GM19395 (cell line): Measurements from ENCODE around the gene NAV2.

Source experiments
- ATAC-seq: cut with Tn5 transposase; IDR thresholded peaks from one replicate; pipeline ENCODE4 v1.9.1; 2021; ENCODE audit warnings: mild to moderate bottlenecking, moderate library complexity; ENCODE audit not compliant: unreplicated experiment

NAV2 gene

GRCh38 chr11:19774329-19774728 is 61.7 kb downstream of the NAV2 start:
- ATAC-seq, result no peak

DNA sequence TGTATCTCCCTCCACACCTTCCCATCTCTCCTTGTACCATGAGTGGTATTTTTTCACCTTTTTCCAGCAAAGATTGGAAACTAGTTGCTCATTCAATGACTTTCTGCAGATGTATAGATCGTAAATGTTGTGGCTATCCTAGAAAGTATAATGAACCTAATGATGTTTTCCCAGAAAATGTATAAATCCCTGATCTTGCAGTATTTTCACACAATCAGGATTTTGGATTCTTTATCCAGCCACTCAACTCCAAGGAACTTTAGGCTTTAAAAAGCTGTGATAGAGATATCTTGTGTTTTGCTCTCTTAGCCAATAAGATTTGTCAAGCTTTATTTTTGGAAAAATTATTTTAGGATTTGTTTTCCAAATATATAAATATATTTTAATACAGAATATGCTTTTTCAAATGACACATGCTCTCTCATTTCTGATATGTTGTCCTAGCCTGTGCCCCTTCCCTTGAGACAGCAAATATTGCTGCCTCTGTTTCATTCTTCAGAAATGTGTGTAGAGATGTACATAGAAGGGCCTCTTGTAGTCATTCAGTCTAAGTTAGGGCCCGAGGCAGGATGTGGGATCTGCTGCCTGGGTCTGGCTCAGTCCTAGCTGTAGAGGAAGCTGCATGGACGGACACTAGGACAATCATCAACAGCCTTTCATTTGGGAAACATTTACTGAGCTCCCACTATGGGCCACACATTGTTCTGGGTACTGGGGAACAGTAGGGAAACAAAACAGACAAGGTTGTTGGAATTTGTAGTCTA is 62.4 kb downstream of the NAV2 start:
- no peak for ATAC-seq

- ATAC-seq, result no peak
Observed at GRCh38 chr11:19775622-19776021, 63.0 kb downstream of the NAV2 start.

- ATAC-seq, result peak; percentile 27
Observed at GRCh38 chr11:19777039-19777376, 64.4 kb downstream of the NAV2 start.

- peak; percentile 82 for ATAC-seq
Observed at GRCh38 chr11:19777377-19778102, 64.9 kb downstream of the NAV2 start.

- ATAC-seq, result no peak
Observed at GRCh38 chr11:19779740-19780139, 67.1 kb downstream of the NAV2 start.

DNA sequence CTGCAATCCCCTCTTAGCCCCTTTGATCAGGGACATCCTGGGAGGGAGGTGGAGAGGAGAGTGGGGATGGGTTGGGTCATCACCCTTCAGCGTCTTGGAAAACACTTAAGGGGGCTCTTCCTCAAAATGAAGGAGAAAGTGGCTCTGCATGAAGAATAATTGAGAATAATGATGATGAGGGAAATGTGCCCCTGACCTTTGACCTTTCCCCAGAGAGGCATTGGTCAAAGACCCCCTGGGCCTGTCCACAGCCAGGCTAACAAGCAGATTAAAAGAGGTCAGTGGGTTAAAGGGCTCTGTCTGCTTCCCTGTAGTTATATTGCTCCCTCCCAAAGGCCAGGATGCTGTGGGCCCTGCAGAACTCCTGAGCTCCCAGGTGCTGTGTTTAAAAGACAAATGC is 68.7 kb downstream of the NAV2 start:
- no peak for ATAC-seq

DNA sequence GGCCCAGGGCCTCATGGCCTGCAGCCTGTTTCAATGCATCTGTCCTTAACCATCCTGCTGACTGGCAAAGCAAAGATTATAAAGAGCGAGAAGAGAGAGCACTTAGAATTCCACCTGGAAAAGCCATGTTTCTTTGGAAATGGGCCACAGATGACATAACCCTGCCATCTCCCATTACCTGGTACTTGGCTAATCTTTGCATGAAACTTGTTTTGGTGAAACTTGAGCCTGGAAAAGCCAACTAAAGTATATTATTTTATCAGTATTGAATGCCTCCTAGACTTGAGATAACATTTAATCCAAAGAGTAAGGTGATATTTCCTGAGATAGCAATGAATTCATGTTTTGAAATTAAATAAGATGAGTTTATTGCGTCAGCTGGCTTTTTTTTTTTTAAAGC is 72.6 kb downstream of the NAV2 start:
- ATAC-seq, result no peak

DNA sequence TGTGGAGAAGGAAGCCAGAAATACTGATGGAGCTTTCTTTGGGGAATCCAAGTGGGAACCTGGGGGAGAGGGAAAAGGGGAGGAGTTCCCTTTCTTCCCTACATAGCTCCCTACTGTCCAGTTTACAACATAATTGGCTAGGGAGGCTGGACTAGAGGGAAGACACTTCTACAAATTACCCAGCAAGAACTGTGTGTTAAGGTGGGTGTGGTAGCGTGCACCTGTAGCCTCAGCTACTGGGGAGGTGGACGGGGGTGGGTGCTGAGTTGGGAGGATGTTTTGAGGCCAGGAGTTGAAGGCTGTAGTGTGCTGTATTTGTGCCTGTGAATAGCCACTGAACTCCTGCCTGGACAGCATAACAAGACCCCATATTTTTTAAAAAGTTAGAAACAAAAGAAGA is 74.0 kb downstream of the NAV2 start:
- ATAC-seq, result no peak

- no peak for ATAC-seq
Observed at GRCh38 chr11:19788435-19788834, 75.8 kb downstream of the NAV2 start.

DNA sequence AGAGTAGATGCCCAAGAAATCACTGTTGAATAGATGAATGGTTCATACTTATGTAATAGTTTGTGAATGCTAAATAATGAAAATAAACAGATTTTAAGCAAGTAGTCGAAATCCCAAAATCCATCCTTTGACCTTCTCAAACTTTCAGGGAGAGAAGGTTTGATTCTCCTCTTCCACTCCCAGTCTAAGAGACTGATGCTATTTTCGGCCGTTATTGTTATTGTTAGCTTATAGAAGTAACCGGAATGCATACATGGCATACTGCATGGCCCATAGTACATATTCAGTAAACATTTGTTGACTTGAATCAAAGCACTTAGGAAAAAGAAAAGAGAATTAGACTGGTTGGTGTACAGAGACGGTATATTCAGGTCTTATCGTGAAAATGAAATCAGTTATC is 76.6 kb downstream of the NAV2 start:
- no peak for ATAC-seq

GRCh38 chr11:19789835-19790710 is 77.4 kb downstream of the NAV2 start:
- ATAC-seq, result no peak

- peak; percentile 72 for ATAC-seq
Observed at GRCh38 chr11:19790831-19791552, 78.4 kb downstream of the NAV2 start.

DNA sequence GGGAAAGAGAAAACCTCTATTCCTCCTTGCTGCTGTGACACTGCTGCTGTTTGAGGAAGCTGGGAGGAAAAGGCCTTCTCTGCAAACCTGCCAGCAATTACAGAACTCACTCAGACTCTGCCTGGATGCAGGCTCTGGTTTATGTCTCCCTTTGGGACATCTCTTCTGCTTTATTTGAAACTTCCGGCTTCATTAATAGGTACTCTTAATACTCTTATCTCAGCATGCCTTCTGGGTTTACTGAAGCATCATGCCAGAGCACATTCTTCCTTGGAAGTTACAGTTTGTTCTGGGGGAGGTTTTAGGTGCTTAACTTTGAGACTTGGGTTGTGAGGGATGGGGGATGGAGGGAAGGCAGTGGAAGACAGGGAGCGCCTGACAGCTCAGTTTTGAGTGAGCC is 79.9 kb downstream of the NAV2 start:
- no peak for ATAC-seq

DNA sequence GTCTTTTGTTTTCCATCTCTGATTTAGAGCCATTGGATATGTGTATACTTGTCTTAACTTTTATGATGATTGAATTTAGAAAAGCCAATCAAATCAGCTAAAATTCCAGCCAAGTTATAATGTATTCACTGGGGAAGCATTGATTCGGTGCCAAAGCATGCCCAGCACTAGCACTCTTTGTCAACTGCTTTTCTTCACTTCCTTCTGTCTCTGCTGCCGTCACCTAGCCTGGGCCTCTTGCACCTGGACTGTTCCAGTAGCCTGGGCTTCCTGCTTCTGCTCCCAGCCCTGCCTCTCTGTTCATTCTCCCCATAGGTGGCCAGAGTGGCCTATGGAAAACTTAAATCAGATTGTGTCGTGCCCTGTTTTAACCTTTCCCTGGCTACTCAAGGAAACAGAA is 80.7 kb downstream of the NAV2 start:
- ATAC-seq, result no peak

DNA sequence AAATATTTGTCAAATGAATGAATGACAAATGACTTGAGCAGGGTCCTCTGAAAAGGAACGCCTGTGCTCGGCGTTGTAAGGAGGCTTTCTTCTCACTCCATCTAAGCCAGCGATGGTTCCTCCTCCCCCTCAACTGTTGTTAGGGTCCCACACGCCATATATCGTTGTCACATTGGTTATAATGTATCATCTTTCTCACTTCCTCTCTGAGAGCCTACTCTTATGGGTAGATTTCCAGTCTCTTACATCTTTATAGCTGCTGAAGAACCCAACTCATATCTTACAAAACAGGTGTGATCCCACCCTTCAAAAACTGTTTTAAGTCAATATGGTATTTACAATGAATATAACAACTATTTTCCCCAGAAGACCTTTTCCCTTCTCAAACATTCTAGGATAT is 81.5 kb downstream of the NAV2 start:
- ATAC-seq, result no peak

DNA sequence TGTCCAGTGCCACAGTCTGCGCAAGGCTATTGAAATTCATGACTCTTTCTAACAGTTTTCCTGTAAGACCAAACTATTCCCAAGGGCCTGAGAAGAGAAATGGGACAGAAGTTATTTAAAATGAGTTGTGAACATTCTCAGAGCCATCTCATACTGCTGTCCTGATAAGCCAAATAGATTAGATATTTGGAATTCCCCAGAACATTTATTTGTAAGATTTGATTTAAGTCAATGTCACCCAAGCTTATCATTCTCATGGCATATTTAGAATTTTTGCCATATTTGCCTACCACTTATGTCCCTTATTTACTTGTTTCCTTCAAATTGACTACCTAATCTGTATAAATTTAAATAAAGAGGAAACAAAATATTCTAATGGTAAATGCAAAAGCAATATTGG is 82.4 kb downstream of the NAV2 start:
- no peak for ATAC-seq

GRCh38 chr11:19800162-19800561 is 87.5 kb downstream of the NAV2 start:
- no peak for ATAC-seq

GRCh38 chr11:19800714-19801519 is 88.3 kb downstream of the NAV2 start:
- no peak for ATAC-seq

- no peak for ATAC-seq
Observed at GRCh38 chr11:19802773-19803293, 90.2 kb downstream of the NAV2 start.
